T-helper 1 cell treated with Interleukin-12 subunit alpha and Interleukin-12 subunit beta and Interleukin-4 antibody, amounts not matched to agents 30 ng/mL and 1 ng/mL, for 36 hours (primary cell): ENCODE results near the gene VEPH1. TPM values are rescaled to one million over a fixed set of nuclear protein-coding genes. Genes with fewer than 3 reads are reported as not detected.
"Not testable (repeated sequence)": the region's sequence is repeated elsewhere in the genome, so short reads cannot be mapped to it uniquely, and the experiment has no call there.

Experiments
- intact Hi-C: fragments of 100-400 bp; cut with micrococcal nuclease; formaldehyde crosslinking; loops from one replicate; pipeline ENCODE4 v1.15.1; 2024
- total RNA-seq: library from RNA; stranded (reverse); gene quantifications from 2 replicates; pipeline ENCODE4 v1.2.3, GENCODE V29; 2022

VEPH1 gene
- total RNA-seq, 1 donor from 2014 or later = not detected

- intact Hi-C loops = no loop called here
Observed at GRCh38 chr3:157354254-157354653, 149.0 kb downstream of the VEPH1 start.

GRCh38 chr3:157353652-157354051, 149.6 kb downstream of the VEPH1 start:
- intact Hi-C loops = no loop called here

- intact Hi-C loops = no loop called here
Observed at GRCh38 chr3:157351981-157352380, 151.2 kb downstream of the VEPH1 start.

GRCh38 chr3:157350651-157351050, 152.6 kb downstream of the VEPH1 start:
- intact Hi-C loops = not testable (repeated sequence)

DNA sequence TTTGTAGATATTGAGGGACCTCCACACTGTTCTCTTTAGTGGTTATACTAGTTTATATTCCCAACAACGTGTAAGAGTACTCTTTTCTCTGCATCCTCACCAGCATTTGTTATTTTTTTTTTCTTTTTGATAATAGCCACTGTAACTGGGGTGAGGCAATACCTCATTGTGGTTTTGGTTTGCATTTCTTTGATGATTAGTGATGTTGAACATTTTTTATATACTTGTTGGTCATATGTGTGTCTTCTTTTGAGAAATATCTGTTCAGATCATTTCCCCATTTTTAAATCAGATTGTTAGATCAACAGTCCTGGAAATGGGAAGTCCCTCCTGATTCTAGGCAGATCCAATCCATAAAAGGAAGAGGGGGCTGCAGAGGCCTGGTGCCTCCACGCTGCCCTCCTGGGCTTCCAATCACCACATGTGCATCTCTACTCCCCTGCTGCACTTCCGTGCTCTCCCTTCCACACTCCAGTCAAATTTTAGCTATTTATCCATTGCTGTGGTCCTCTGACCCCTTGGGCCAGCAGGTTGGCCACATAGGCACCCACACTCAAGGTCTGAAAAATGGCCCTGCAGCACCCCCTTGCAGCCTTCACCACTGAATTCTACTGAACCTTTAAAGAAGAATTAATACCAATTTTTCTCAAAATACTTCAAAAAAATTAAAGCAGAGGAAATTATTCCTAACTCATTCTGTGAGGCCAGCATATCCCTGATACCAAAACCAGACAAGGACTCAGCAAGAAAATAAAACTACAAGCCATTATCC, 154.7 kb downstream of the VEPH1 start:
- intact Hi-C loops = not testable (repeated sequence)

DNA sequence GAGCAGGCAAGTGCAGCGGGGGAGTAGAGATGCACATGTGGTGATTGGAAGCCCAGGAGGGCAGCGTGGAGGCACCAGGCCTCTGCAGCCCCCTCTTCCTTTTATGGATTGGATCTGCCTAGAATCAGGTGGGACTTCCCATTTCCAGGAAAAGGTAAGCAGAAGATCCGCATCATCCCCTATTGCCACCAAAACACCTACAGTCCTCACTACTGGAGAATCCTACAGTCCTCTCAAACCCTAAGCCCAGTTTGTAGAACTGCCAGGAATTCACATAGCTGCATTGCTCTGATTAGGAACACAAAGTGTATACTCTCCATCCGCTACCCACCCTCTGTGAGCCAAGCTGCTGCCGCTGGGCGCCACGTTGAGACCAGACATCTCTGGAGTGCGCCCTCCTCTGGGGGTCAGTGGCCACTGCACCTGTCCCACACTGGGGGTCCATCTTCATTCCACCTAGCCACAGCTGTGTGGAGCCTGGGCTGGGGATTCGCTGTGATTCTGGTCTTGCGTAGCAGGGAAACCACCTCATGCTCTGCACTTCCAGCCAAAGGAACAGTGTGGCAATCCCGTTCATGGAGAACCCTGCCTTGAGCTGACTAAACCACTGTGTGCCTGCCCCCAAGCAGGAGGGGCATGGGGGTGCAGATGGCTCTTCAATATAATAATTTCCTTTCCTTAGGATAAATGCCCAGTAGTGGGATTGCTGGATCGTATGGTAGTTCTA, 155.5 kb downstream of the VEPH1 start:
- intact Hi-C loops = no loop called here

GRCh38 chr3:157336252-157337009, 166.8 kb downstream of the VEPH1 start:
- intact Hi-C loops = no loop called here

- intact Hi-C loops = no loop called here
Observed at GRCh38 chr3:157335233-157336076, 167.8 kb downstream of the VEPH1 start.

DNA sequence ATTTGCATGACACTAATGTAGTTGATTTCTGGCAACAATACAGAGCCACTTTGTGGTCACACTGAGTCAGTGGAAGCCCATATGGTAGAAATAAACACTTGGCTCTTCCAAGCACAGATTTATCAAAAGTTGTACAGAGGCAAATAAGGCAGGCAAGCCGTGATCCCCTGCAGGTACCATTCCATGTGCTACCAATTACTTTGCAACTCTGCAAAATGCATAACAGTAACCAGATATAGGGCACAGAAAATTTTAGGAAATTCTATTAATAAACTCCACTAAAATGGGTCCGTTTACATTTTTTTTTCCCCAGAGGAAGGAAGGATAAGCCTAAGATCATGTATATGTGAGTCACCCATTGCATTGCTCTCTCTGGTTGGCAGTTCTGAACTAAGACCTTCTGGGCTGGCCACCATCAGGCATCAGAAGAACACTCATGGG, 169.6 kb downstream of the VEPH1 start:
- intact Hi-C loops = no loop called here

GRCh38 chr3:157330206-157330605, 173.0 kb downstream of the VEPH1 start:
- intact Hi-C loops = no loop called here

- intact Hi-C loops = no loop called here
Observed at GRCh38 chr3:157329551-157329950, 173.7 kb downstream of the VEPH1 start.

DNA sequence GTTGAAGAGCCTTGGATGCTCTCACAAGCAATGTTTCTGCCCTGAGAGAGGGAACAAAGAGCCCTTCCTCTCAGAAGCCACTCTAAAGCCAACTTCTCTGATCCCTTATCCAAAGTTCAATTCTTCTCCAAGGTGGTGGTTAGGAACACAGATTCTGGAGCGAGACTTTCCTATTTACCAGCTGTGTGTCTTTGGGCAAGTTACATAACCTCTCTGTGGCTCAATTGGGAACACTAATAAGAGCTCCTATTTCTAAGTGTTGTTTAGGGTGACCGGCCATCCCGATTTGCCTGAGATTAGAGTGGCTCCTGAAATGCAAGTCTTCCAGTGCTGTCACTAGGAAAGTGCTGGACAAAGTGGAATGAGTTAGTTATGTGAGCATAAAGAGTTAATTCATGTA, 175.4 kb downstream of the VEPH1 start:
- intact Hi-C loops = no loop called here

DNA sequence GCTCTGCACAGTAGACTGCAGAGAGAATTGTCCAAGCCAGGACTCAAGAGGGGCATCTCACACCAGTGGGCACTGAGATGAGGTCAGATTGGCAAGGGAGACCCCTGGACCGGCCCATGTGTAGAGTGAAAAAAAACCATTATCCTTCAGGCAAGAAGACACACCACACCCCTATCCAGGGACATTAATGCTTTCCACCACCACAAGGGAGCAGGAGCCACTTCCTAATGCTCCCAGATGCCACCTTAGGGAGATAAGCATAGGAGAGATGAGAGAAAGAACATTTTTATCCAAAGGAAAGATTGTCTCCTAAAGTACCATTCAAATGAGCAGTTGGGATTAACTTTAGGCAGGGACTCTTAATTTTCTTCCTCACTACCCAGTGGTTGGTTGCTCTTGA, 176.2 kb downstream of the VEPH1 start:
- intact Hi-C loops = no loop called here

GRCh38 chr3:157324869-157325268, 178.3 kb downstream of the VEPH1 start:
- intact Hi-C loops = not testable (repeated sequence)

- intact Hi-C loops = no loop called here
Observed at GRCh38 chr3:157323360-157323759, 179.9 kb downstream of the VEPH1 start.

- intact Hi-C loops = no loop called here
Observed at GRCh38 chr3:157319672-157320071, 183.5 kb downstream of the VEPH1 start.

GRCh38 chr3:157318639-157319288, 184.5 kb downstream of the VEPH1 start:
- intact Hi-C loops = no loop called here

DNA sequence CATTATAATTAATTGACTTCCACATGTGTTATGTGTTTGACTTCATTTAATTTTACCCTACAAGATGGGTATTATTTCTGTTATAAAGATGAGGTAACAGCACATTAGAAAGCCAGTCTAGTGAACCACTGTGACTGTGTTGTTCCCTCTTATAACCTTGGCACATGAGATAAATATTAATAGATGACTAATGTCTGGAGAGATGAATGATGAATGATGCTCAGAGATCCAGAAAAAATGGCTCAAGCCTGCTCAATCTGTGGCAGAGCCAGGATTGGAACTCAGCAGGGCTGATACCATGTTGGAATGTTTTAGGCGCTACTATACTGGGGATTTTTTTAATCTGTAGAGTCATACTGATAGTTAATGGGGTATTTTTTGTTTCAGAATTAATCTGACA, 185.3 kb downstream of the VEPH1 start:
- intact Hi-C loops = no loop called here

- intact Hi-C loops = no loop called here
Observed at GRCh38 chr3:157313186-157313585, 190.0 kb downstream of the VEPH1 start.

- intact Hi-C loops = no loop called here
Observed at GRCh38 chr3:157312376-157312745, 190.9 kb downstream of the VEPH1 start.
